SKM-1 treated with dmso at 0.1 percent for 144 hours (cell line): ENCODE data around the gene SLC35F5.
"Not testable (repeated sequence)": the region's sequence is repeated elsewhere in the genome, so short reads cannot be mapped to it uniquely, and the experiment has no call there.

Experiments used
- DNase-seq: peaks from one replicate; lab custom pipeline; 2025; ENCODE audit not compliant: unreplicated experiment; lab: John Stamatoyannopoulos, UW

Gene SLC35F5

GRCh38 chr2:113756355-113757137, at the start of gene SLC35F5:
SLC35F5 (minus strand) TSS chr2:113756642; CDS start chr2:113756409, 233 bp downstream.
- DNase-seq = peak; percentile 92

GRCh38 chr2:113799375-113799774, 42.9 kb upstream of the SLC35F5 start:
- peak; percentile 38 for DNase-seq

GRCh38 chr2:113797237-113797636, 40.8 kb upstream of the SLC35F5 start:
- DNase-seq = no peak

GRCh38 chr2:113796592-113797175, 40.2 kb upstream of the SLC35F5 start:
- DNase-seq = no peak

GRCh38 chr2:113795405-113795920, 39.0 kb upstream of the SLC35F5 start:
- no peak for DNase-seq

GRCh38 chr2:113791697-113792590, 35.5 kb upstream of the SLC35F5 start:
- no peak for DNase-seq

GRCh38 chr2:113784823-113785744, 28.6 kb upstream of the SLC35F5 start:
- DNase-seq = no peak

- no peak for DNase-seq
Observed at GRCh38 chr2:113780472-113780871, 24.0 kb upstream of the SLC35F5 start.

GRCh38 chr2:113777371-113777770, 20.9 kb upstream of the SLC35F5 start:
- no peak for DNase-seq

- no peak for DNase-seq
Observed at GRCh38 chr2:113776949-113777348, 20.5 kb upstream of the SLC35F5 start.

- DNase-seq = not testable (repeated sequence)
Observed at GRCh38 chr2:113774616-113775015, 18.2 kb upstream of the SLC35F5 start.

GRCh38 chr2:113770929-113771328, 14.5 kb upstream of the SLC35F5 start:
- no peak for DNase-seq

GRCh38 chr2:113769555-113769954, 13.1 kb upstream of the SLC35F5 start:
- no peak for DNase-seq

- no peak for DNase-seq
Observed at GRCh38 chr2:113768770-113769169, 12.3 kb upstream of the SLC35F5 start.

GRCh38 chr2:113767811-113768460, 11.5 kb upstream of the SLC35F5 start:
- DNase-seq = no peak

GRCh38 chr2:113765276-113765675, 8.8 kb upstream of the SLC35F5 start:
- no peak for DNase-seq

GRCh38 chr2:113762377-113763118, 6.1 kb upstream of the SLC35F5 start:
- no peak for DNase-seq

GRCh38 chr2:113760400-113760799, 4.0 kb upstream of the SLC35F5 start:
- DNase-seq = no peak

- DNase-seq = no peak
Observed at GRCh38 chr2:113757138-113757657, 756 bp upstream of the SLC35F5 start.
